GM12878 (cell line): ENCODE data around the gene RENBP.

Experiments
- CBFB ChIP-seq: IDR thresholded peaks from 2 replicates; pipeline ENCODE4 v1.6.1; 2016; ENCODE audit warnings: antibody characterized with exemption, low read depth
- CBX5 ChIP-seq: sonication (generic); IDR thresholded peaks from 2 replicates; pipeline ENCODE4 v1.6.1; 2016; ENCODE audit warnings: low read depth, moderate library complexity, mild to moderate bottlenecking, inconsistent platforms
- CTCF ChIP-seq, 3 experiments: IDR thresholded peaks in 2 of 3; conservative IDR thresholded peaks in 1 of 3; 2 replicates each; pipeline ENCODE4 v1.5.1; 2011; ENCODE audit warnings: low read depth in 3 of 3, low read length in 3 of 3, mild to moderate bottlenecking in 3 of 3, control low read depth in 2 of 3, moderate library complexity in 2 of 3, inconsistent platforms in 1 of 3, mixed read lengths in 1 of 3; ENCODE audit not compliant: control insufficient read depth in 2 of 3, insufficient read depth in 1 of 3; ENCODE audit errors: extremely low read depth in 1 of 3
- EP300 ChIP-seq, 2 experiments: fragments of 150-350 bp in 1 of 2; IDR thresholded peaks; 2 replicates each; pipeline ENCODE4 v1.6.1; 2011 to 2012; ENCODE audit warnings: low read depth in 2 of 2, low read length in 2 of 2, borderline replicate concordance in 1 of 2, improper control_type of control experiment in 1 of 2, inconsistent platforms in 1 of 2; ENCODE audit not compliant: control insufficient read depth in 1 of 2
- GABPA ChIP-seq: IDR thresholded peaks from 2 replicates; pipeline ENCODE4 v1.6.1; 2014; ENCODE audit warnings: antibody characterized with exemption, low read depth, mild to moderate bottlenecking, inconsistent platforms
- IRF4 ChIP-seq: IDR thresholded peaks from 2 replicates; pipeline ENCODE4 v1.6.1; 2011; ENCODE audit warnings: low read depth, low read length
- KDM1A ChIP-seq: fragments of 200-600 bp; sonication (generic); IDR thresholded peaks from 2 replicates; pipeline ENCODE4 v1.6.1; 2016; ENCODE audit warnings: borderline replicate concordance
- NFXL1 ChIP-seq: fragments of 450-650 bp; IDR thresholded peaks from 2 replicates; pipeline ENCODE4 v1.6.1; 2017; ENCODE audit warnings: antibody characterized with exemption, mild to moderate bottlenecking, borderline replicate concordance
- NR2F1 ChIP-seq: fragments of 450-650 bp; conservative IDR thresholded peaks from 2 replicates; pipeline ENCODE4 v1.6.1; 2017; ENCODE audit warnings: mild to moderate bottlenecking
- RAD21 ChIP-seq: IDR thresholded peaks from 2 replicates; pipeline ENCODE4 v1.6.1; 2011; ENCODE audit warnings: mild to moderate bottlenecking, low read depth, low read length, moderate library complexity; ENCODE audit not compliant: insufficient read depth
- ZSCAN29 ChIP-seq: fragments of 450-650 bp; IDR thresholded peaks from 2 replicates; pipeline ENCODE4 v1.6.1; 2017; ENCODE audit warnings: mild to moderate bottlenecking, moderate library complexity

- TF ChIP-seq NR2F1 (no peak), NFXL1 (no peak), CTCF (IDR thresholded peaks at IDR 0.05 in 2 of 3, conservative IDR thresholded peaks at IDR 0.05 in 1 of 3; ENCODE audit: control insufficient read depth in 2 of 3, extremely low read depth in 1 of 3, insufficient read depth in 1 of 3, low read depth in 3 of 3, low read length in 3 of 3) (no peak), RAD21 (no peak), CBFB (no peak), EP300 (IDR thresholded peaks at IDR 0.05; ENCODE audit: borderline replicate concordance in 1 of 2, control insufficient read depth in 1 of 2, low read depth in 2 of 2, low read length in 2 of 2) (no peak), CBX5 (no peak), ZSCAN29 (no peak), KDM1A (no peak), GABPA (no peak), IRF4 (no peak)
Measured at GRCh38 chrX:153951683-153952372, 7.4 kb upstream of the RENBP start.
